CD14-positive monocyte (primary cell): Measurements from ENCODE around the gene IRX4. TPM values are rescaled to one million over a fixed set of nuclear protein-coding genes. Genes with fewer than 3 reads are reported as not detected.

Experiments used
- DNase-seq, 3 donors: peaks; one replicate each; pipeline ENCODE4 v3.0.0-alpha.2; 2011 to 2022
- H2AFZ ChIP-seq: 2 replicates; pipeline ENCODE4 v1.6.0; 2012; ENCODE audit warnings: mild to moderate bottlenecking, low read depth, low read length, inconsistent platforms; ENCODE audit not compliant: insufficient read depth, poor library complexity, severe bottlenecking
- H3K27ac ChIP-seq, 2 donors: 1 replicate in 1 of 2; 2 replicates in 1 of 2; pipeline ENCODE4 v1.5.1; 2012 to 2013; ENCODE audit warnings: low read length in 2 of 2, control low read depth in 1 of 2, inconsistent platforms in 1 of 2, low read depth in 1 of 2, mild to moderate bottlenecking in 1 of 2
- H3K27me3 ChIP-seq, 2 donors: one replicate each; pipeline versions ENCODE4 v1.6.0 to v1.6.1; 2011 to 2013; ENCODE audit warnings: low read length in 2 of 2; ENCODE audit not compliant: control insufficient read depth in 2 of 2, insufficient read depth in 2 of 2
- H3K36me3 ChIP-seq, 2 donors: replicated peaks in 1 of 2; 1 replicate in 1 of 2; 2 replicates in 1 of 2; pipeline versions ENCODE4 v1.5.1 to v1.6.1; 2012 to 2013; ENCODE audit warnings: low read length in 2 of 2, control low read depth in 1 of 2, inconsistent platforms in 1 of 2, mild to moderate bottlenecking in 1 of 2; ENCODE audit not compliant: insufficient read depth in 2 of 2, control insufficient read depth in 1 of 2
- H3K4me1 ChIP-seq, 2 donors: 1 replicate in 1 of 2; 2 replicates in 1 of 2; pipeline versions ENCODE4 v1.5.1 to v1.6.1; 2012 to 2013; ENCODE audit warnings: low read length in 2 of 2, control low read depth in 1 of 2, inconsistent platforms in 1 of 2, mild to moderate bottlenecking in 1 of 2, moderate library complexity in 1 of 2; ENCODE audit not compliant: insufficient read depth in 2 of 2, control insufficient read depth in 1 of 2
- H3K4me2 ChIP-seq: replicated peaks from 2 replicates; pipeline ENCODE3; 2012; ENCODE audit warnings: low read length, moderate library complexity, mild to moderate bottlenecking; ENCODE audit not compliant: poor library complexity, severe bottlenecking; ENCODE audit errors: extremely low read depth
- H3K4me3 ChIP-seq, 3 experiments: fragments of 200-600 bp in 1 of 3; sonication (generic) in 1 of 3; replicated peaks in 1 of 3; 1 replicate in 2 of 3; 2 replicates in 1 of 3; pipeline ENCODE4 v1.5.1; 2011 to 2013; ENCODE audit warnings: low read length in 3 of 3, mild to moderate bottlenecking in 3 of 3, control low read depth in 2 of 3, low read depth in 2 of 3, inconsistent platforms in 1 of 3, moderate library complexity in 1 of 3
- H3K79me2 ChIP-seq: 2 replicates; pipeline ENCODE4 v1.6.0; 2012; ENCODE audit warnings: mild to moderate bottlenecking, control low read depth, inconsistent platforms, low read length, moderate library complexity; ENCODE audit not compliant: insufficient read depth
- H3K9ac ChIP-seq: 2 replicates; pipeline ENCODE4 v1.6.0; 2017; ENCODE audit warnings: low read length, mild to moderate bottlenecking; ENCODE audit not compliant: insufficient read depth, poor library complexity, severe bottlenecking
- H3K9me3 ChIP-seq, 2 donors: replicated peaks in 1 of 2; 1 replicate in 1 of 2; 2 replicates in 1 of 2; pipeline versions ENCODE4 v1.5.1 to v1.6.1; 2012 to 2013; ENCODE audit warnings: low read length in 2 of 2, control low read depth in 1 of 2; ENCODE audit not compliant: control insufficient read depth in 1 of 2, insufficient read depth in 1 of 2
- H4K20me1 ChIP-seq: 2 replicates; pipeline ENCODE4 v1.6.0; 2012; ENCODE audit warnings: mild to moderate bottlenecking, low read length, control low read depth, moderate library complexity; ENCODE audit not compliant: insufficient read depth
- H3K27ac Mint-ChIP-seq, 7 donors: one replicate each; pipeline ENCODE4 v1.8.0; 2020; ENCODE audit warnings: mild to moderate bottlenecking in 7 of 7, mixed read lengths in 7 of 7, moderate library complexity in 6 of 7, inconsistent platforms in 2 of 7
- H3K27me3 Mint-ChIP-seq, 3 donors: one replicate each; pipeline ENCODE4 v1.8.0; 2021 to 2022; ENCODE audit warnings: low read depth in 3 of 3, mild to moderate bottlenecking in 3 of 3, mixed read lengths in 3 of 3, moderate library complexity in 3 of 3, inconsistent platforms in 1 of 3
- H3K36me3 Mint-ChIP-seq, 2 donors: one replicate each; pipeline ENCODE4 v1.8.0; 2020; ENCODE audit warnings: mixed read lengths in 2 of 2, inconsistent platforms in 1 of 2, mild to moderate bottlenecking in 1 of 2
- H3K4me1 Mint-ChIP-seq: one replicate; pipeline ENCODE4 v1.8.0; 2020; ENCODE audit warnings: mild to moderate bottlenecking, mixed read lengths
- H3K4me3 Mint-ChIP-seq, 2 donors: one replicate each; pipeline ENCODE4 v1.8.0; 2020; ENCODE audit warnings: mild to moderate bottlenecking in 2 of 2, mixed read lengths in 2 of 2, moderate library complexity in 1 of 2
- H3K9me3 Mint-ChIP-seq, 7 donors: one replicate each; pipeline ENCODE4 v1.8.0; 2020 to 2022; ENCODE audit warnings: mixed read lengths in 7 of 7, mild to moderate bottlenecking in 6 of 7, moderate library complexity in 6 of 7, inconsistent platforms in 2 of 7
- CTCF ChIP-seq: fragments of 200-600 bp; IDR thresholded peaks from one replicate; pipeline ENCODE4 v1.8.0; 2022; ENCODE audit warnings: antibody characterized with exemption, mild to moderate bottlenecking
- WGBS: methylation state at CpG from one replicate; pipeline ENCODE4 v1.1.5; 2013; ENCODE audit warnings: missing lambda C conversion rate; ENCODE audit not compliant: insufficient coverage; 5-methylcytosine and 5-hydroxymethylcytosine counted together
- intact Hi-C, 2 donors: fragments of 100-400 bp; cut with micrococcal nuclease; formaldehyde crosslinking; loops; one replicate each; pipeline versions ENCODE4 v1.15.0 to v1.15.1; 2023
- polyA plus RNA-seq, 3 donors: library from polyadenylated mRNA; depleted of rRNA in 1 of 3; unstranded in 2 of 3; stranded (reverse) in 1 of 3; fragments of 300-500 nt in 2 of 3; fragments of >200 nt in 1 of 3; fragmentation: Illumina TruSeq in 2 of 3; gene quantifications; 1 replicate in 2 of 3; 2 replicates in 1 of 3; pipeline ENCODE4 v1.2.3, GENCODE V29; 2012 to 2021

IRX4 gene
- polyA plus RNA-seq, 3 donors = not detected

DNA sequence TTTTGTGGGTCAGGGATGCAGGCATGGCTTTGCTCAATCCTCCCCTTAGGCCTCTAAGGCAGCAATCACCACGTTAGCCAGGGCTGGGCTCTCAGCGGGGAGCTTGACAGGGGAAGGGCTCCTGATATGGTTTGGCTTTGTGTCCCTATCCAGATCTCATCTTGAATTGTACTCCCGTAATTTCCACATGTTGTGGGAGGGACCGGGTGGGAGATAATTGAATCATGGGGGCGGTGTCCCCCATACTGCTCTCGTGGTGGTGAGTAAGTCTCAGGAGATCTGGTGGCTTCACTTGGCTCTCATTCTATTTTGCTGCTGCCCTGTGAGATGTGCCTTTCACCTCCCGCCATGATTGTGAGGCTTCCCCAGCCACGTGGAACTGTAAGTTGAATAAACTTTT lies 11.5 kb upstream of the IRX4 start:
- Mint-ChIP-seq H3K4me3 (no peak overlapping the region), H3K4me1 (no peaks in the 10 kb centered on the region), H3K9me3 (peaks cover 0 to 2% (median 0%) of the 10 kb centered on the region in 7 donors), H3K36me3 (no peaks in the 10 kb centered on the region), H3K27me3 (peaks cover 6 to 21% (median 11%) of the 10 kb centered on the region in 3 donors), H3K27ac (no peak overlapping the region)
- Histone ChIP-seq H3K9ac (no peak overlapping the region), H3K79me2 (no peaks in the 10 kb centered on the region), H3K4me3 (no peak overlapping the region), H3K4me1 (no peaks in the 10 kb centered on the region), H2AFZ (no peak overlapping the region), H3K27ac (no peak overlapping the region), H3K27me3 (no peaks in the 10 kb centered on the region), H3K9me3 (no peaks in the 10 kb centered on the region), H4K20me1 (no peaks in the 10 kb centered on the region), H3K36me3 (no peaks in the 10 kb centered on the region), H3K4me2 (no peak overlapping the region)
- TF ChIP-seq CTCF = no peak
- WGBS = 87% methylated on average over 5 of the region's 8 CpGs
- DNase-seq = no peak
- intact Hi-C loops = no loop called here

- H3K79me2 ChIP-seq = no peaks in the 10 kb centered on the region
- H3K4me2 ChIP-seq = no peak overlapping the region
- peaks cover 8 to 26% (median 15%) of the 10 kb centered on the region in 3 donors for H3K27me3 Mint-ChIP-seq
- intact Hi-C loops = no loop called here
- no peak overlapping the region for H3K9ac ChIP-seq
- H3K27ac ChIP-seq = no peak overlapping the region
- H3K4me3 ChIP-seq = no peak overlapping the region
- H4K20me1 ChIP-seq = no peaks in the 10 kb centered on the region
- DNase-seq = no peak
- H3K9me3 ChIP-seq = no peaks in the 10 kb centered on the region
- no peaks in the 10 kb centered on the region for H3K36me3 Mint-ChIP-seq
- H3K4me1 ChIP-seq = no peaks in the 10 kb centered on the region
- peaks cover 0 to 3% (median 0%) of the 10 kb centered on the region in 7 donors for H3K9me3 Mint-ChIP-seq
- H3K27ac Mint-ChIP-seq = no peak overlapping the region
- no peaks in the 10 kb centered on the region for H3K36me3 ChIP-seq
- no peak for TF ChIP-seq CTCF
- peaks cover 0 to 2% of the 10 kb centered on the region in 2 donors for H3K27me3 ChIP-seq
- no peaks in the 10 kb centered on the region for H3K4me1 Mint-ChIP-seq
- WGBS = 81% methylated on average over 10 of the region's 10 CpGs
- no peak overlapping the region for H3K4me3 Mint-ChIP-seq
- no peak overlapping the region for H2AFZ ChIP-seq
Observed at GRCh38 chr5:1893754-1894153, 11.0 kb upstream of the IRX4 start.
